Measurements from ENCODE around the gene FAM181A. TPM values are rescaled to one million over a fixed set of nuclear protein-coding genes. Genes with fewer than 3 reads are reported as not detected.

The FAM181A gene
- polyA plus RNA-seq, 3 donors = not detected

DNA sequence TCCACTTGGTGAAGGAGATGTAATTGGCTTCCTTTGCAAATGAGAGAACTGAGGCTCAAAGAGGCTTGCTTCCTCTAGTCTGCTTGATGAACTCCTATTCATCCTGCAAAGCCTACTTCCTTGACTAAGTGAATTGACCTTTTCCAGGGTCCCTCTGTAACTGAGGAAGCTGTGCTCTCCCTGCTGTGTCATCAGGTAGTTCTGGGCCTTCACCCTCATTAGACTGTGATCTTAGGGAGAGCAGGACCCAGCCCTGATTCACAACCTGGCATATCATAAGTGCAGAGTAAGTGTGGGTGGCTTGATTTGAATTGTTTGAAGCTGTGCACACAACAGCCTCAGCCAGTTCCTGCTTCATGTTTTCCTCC, 32.9 kb downstream of the FAM181A start:
- no peak for DNase-seq (ENCODE audit: low read depth in 3 of 3, low spot score in 2 of 3)

GRCh38 chr14:93960774-93961438, 33.8 kb downstream of the FAM181A start:
- DNase-seq (ENCODE audit: low read depth in 3 of 3, low spot score in 2 of 3) = no peak

- DNase-seq (ENCODE audit: low read depth in 3 of 3, low spot score in 2 of 3) = no peak
Measured at GRCh38 chr14:93961620-93962019, 34.5 kb downstream of the FAM181A start.

GRCh38 chr14:93962701-93963601, 35.8 kb downstream of the FAM181A start:
- no peak for DNase-seq (ENCODE audit: low read depth in 3 of 3, low spot score in 2 of 3)

DNA sequence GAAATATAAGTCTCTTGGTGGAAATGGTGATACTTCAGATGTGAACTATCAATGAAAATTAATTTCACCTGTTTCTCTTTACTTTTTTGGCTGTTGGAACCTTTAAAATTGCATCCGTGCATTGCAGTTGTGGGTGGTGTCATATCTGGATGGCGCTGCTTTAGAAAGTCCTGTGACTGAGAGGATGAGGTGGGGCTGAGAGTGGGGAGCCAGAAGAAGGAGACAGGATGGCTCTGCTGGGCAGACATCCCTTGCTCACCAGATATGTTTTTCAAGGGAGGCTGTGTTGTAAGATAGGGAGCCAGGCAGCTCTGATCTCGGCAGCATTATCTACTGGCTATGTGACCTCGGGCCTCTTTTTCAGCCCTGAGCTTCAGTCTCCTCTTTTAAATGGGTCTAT, 36.5 kb downstream of the FAM181A start:
- DNase-seq (ENCODE audit: low read depth in 3 of 3, low spot score in 2 of 3) = no peak

DNA sequence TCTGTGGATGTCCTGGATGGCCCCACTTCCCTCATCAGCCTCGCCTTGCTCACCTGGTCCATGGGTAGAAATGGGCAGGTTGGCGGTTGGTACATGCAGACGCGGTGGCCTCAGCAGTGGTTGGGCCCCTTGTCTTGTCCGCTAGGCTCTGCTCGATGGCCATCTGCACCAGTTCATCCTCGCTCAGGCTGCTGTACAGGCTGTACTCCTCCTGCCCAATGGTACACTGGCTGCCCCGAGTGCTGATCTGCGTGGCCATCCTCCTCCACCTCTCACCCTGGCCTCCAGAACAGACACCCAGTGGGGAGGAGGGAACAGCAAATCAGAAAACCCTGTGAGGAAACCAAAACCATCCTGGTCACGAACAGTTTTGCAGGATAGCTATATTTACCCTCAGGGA, 37.1 kb downstream of the FAM181A start:
- DNase-seq (ENCODE audit: low read depth in 3 of 3, low spot score in 2 of 3) = no peak

- DNase-seq (ENCODE audit: low read depth in 3 of 3, low spot score in 2 of 3) = no peak
Measured at GRCh38 chr14:93964820-93965286, 37.7 kb downstream of the FAM181A start.

DNA sequence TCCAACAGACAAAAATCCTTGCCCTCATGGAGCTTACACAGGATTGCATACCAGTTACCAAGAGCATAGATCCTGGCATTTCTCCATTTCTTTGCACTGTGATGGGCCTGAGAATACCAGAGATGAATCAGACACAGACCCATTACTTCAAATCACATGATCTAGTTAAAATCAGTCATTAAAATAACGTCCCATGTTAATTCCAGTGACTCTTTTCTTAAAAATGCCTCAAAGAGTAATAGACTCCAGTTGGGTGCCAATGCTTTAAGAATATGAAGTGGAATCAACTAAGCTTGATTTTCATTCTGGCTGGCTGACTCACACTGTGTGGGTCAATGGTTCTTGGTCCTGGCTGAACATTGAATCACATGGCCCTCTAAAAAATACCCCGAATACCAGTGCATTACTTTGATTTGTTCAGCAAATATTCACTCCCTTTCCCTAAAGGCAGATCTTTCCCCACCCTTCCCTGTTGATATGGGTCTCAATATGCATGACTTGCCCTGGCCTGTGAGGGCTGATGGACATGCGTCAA, 38.2 kb downstream of the FAM181A start:
- no peak for DNase-seq (ENCODE audit: low read depth in 3 of 3, low spot score in 2 of 3)

DNA sequence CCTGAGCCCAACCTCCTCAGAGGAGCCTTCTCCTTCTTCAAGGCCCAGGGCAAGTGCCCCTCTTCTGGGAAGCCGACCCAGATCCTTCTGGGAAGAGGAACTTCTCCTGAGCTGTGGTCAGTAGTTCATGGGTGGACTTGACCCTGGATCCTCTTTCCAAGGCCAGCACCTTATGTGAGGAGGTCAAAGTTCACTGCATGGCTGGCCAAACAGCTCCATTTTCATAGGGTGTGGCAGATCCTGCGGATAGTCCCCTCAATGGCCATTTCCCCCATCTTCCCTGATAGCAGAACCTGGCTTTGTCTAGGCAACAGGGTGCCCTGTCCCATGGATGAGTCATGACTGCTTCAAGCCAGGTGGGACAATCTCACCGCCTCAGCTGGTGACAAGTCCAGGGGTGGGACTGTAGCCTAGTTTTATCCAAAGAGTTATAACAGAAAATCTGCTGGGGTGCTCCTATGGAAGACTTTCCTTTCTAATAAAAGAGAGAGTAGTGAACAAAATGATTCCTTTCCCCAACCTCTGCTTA, 38.9 kb downstream of the FAM181A start:
- DNase-seq (ENCODE audit: low read depth in 3 of 3, low spot score in 2 of 3) = no peak

DNA sequence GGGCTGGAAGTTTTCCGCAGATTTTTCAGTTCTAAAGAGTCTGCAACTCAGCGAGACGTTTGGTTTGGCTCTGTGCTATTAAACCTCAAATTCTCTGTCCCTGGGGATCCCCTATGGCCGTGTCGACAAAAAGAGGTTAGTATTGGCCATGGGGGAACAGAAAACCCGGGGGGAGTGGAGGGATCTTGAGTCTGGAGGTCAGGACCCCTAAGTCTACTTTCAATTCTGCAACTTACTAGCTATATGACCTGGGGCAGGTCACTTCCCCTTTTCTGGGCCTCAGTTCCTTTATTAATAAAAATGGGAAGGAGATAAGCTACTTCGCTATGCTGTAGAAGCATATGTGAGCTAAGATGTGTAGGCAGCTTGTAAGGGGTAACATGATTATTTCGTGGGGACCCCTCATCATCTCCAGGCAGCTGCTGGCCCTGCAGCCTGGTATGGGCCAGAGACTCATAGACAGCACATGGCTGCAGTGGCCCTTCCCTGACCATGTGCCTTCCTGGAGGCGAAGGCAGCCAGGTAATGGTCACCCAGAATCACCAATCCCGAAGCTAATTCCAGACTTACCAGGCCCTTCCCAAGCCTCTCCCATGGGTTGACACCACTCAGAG, 40.6 kb downstream of the FAM181A start:
- no peak for DNase-seq (ENCODE audit: low read depth in 3 of 3, low spot score in 2 of 3)

DNA sequence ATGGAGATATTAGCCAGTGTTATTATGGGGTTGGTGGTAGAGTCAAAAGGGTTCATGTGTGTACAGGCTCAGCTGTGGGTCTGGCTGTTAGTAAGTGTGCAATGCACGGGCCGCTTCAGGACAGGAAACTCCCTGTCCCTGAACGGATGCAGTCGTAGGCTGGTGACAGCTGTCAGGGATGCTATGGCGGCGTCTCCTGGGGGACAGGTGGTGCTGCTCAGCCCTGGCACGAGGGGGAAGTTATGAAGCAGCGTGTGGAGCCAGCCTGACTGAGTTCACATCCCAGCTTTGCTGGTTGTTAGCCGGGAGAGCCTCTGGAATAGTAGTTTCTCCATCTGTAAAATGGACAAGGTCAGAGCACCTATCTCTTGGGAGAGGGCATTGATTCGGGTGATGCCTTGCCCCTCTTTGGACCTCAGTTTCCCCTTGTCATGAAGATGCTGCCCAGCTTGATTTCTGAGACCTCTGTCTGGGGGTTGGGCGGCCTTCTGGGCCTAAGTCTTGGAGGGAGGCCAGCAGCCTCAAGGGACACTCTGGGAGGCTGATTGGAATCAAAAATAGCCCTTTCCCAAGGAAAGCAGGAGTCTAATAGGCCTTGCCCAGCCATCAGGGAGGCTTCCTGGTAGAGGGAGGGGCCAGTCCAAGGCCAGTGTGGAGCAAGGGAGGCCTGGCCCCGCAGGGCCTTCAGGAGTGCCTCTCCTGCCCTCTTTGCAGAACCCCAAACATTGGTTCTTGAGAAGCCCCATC, 42.1 kb downstream of the FAM181A start:
- no peak for DNase-seq (ENCODE audit: low read depth in 3 of 3, low spot score in 2 of 3)

DNA sequence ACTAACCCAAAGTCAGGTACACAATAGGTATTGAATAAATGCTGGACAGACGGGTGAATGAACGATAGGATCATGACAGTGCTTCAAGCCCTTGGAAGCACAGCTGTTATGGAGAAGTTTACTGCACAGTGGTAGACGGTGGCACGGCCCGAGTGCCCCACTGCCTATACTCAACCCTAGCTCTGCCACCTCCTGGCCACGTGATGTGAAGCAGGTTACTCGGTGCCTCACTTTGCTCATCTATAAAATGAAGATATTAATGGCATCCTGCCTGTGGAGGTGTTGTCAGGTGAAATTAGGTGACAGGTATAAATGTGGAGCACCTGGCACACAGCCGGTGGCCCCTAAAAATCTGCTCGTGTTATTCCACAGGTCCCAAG, 43.4 kb downstream of the FAM181A start:
- no peak for DNase-seq (ENCODE audit: low read depth in 3 of 3, low spot score in 2 of 3)

DNA sequence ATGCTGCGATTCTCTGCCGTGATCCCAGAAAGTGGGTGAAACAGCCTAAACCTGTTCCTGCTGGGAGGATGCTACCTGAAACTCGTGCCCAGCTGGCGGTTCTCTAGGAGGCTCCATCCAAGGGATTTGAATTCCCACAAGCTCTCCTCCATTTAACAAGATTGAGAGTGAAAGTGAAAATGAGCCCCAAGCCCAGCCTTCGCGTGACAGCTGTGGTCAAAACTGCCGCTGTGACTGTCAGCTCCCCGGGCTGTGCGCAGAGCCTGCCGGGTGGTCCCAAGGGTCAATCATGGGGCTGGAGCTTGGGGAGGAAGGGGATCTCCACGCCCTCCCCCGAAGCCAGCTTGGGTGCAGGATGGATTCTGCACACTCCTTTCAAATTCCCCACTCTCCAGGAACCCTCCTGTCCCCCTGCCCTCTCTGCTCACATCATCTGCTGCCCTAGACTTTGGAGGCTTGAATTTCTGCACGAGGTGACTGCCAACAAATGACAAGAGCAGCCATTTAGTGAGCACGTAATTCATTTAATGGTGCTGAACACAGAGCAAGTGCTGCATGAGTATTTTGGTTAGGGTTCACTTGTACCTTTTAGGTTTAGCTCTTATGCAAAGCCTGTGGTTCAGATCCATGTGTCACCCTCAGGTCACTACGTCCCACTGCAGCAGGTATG, 44.0 kb downstream of the FAM181A start:
- DNase-seq (ENCODE audit: low read depth in 3 of 3, low spot score in 2 of 3) = no peak

- no peak for DNase-seq (ENCODE audit: low read depth in 3 of 3, low spot score in 2 of 3)
Measured at GRCh38 chr14:93971635-93972027, 44.5 kb downstream of the FAM181A start.

- no peak for DNase-seq (ENCODE audit: low read depth in 3 of 3, low spot score in 2 of 3)
Measured at GRCh38 chr14:93972618-93973205, 45.6 kb downstream of the FAM181A start.

GRCh38 chr14:93973607-93974006, 46.5 kb downstream of the FAM181A start:
- DNase-seq (ENCODE audit: low read depth in 3 of 3, low spot score in 2 of 3) = no peak

DNA sequence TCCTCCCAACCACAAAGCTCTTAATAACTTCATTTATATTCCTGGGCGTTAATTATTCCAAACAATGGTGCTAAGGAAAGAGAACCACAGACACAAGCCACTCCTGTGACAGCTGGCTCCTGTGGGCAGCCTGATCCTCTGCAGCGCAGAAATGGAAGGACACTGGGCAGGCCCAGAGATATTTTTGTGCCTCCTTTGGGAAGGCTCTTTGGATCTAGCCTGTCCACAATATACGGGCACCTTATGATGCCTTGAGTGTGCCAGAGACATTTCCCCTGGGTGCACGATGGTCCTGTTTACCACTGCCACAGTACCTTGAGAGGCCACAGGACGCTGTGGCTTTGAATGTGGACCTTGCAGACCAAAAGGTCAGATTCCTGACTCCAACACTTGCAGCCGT, 47.2 kb downstream of the FAM181A start:
- no peak for DNase-seq (ENCODE audit: low read depth in 3 of 3, low spot score in 2 of 3)

DNA sequence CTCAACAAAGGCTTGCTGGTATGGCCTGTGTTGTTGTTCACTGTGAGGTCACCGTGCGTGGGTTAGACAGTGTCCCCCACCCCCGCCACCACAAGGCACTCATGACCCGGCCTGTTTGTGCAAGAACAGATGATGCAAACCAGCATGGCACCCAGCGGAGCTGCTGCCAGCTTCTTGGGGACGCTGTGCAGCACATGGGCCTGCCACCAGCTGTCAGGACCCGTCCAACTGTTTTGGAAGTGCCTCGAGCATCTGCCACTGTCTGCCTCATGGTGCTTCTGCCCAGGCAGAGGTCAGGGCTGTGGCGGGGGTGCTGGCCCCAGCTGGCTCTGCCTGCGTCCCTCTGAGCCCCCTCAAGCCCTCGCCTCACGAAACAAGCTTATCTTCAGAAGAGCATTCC, 47.7 kb downstream of the FAM181A start:
- DNase-seq (ENCODE audit: low read depth in 3 of 3, low spot score in 2 of 3) = no peak

GRCh38 chr14:93975791-93976476, 48.8 kb downstream of the FAM181A start:
- DNase-seq (ENCODE audit: low read depth in 3 of 3, low spot score in 2 of 3) = no peak
